Thymus (tissue), 11 donors: ENCODE data around the gene VPREB3. TPM values are rescaled to one million over a fixed set of nuclear protein-coding genes. Genes with fewer than 3 reads are reported as not detected.

Experiments used
- DNase-seq, 9 donors: peaks; one replicate each; pipeline ENCODE4 v3.0.0-alpha.2; 2013; ENCODE audit warnings: low spot score in 9 of 9, low read depth in 6 of 9, missing footprints in 1 of 9
- H3K27ac ChIP-seq, 2 donors: one replicate each; pipeline ENCODE4 v1.5.1; 2013; ENCODE audit warnings: control low read depth in 1 of 2, low read depth in 1 of 2, low read length in 1 of 2, mild to moderate bottlenecking in 1 of 2, moderate library complexity in 1 of 2
- H3K27me3 ChIP-seq, 2 donors: one replicate each; pipeline ENCODE4 v1.5.1; 2013; ENCODE audit warnings: low read length in 1 of 2; ENCODE audit not compliant: control insufficient read depth in 2 of 2, insufficient read depth in 1 of 2
- H3K36me3 ChIP-seq, 2 donors: one replicate each; pipeline ENCODE4 v1.5.1; 2013; ENCODE audit warnings: low read length in 1 of 2, mild to moderate bottlenecking in 1 of 2, moderate library complexity in 1 of 2; ENCODE audit not compliant: control insufficient read depth in 2 of 2, insufficient read depth in 2 of 2
- H3K4me1 ChIP-seq, 2 donors: one replicate each; pipeline ENCODE4 v1.5.1; 2013; ENCODE audit warnings: low read length in 2 of 2; ENCODE audit not compliant: control insufficient read depth in 2 of 2, insufficient read depth in 2 of 2
- H3K4me3 ChIP-seq, 2 donors: one replicate each; pipeline ENCODE4 v1.5.1; 2013; ENCODE audit warnings: low read length in 2 of 2, control low read depth in 1 of 2, mild to moderate bottlenecking in 1 of 2
- H3K9me3 ChIP-seq, 2 donors: one replicate each; pipeline ENCODE4 v1.5.1; 2013; ENCODE audit warnings: low read length in 1 of 2, mild to moderate bottlenecking in 1 of 2; ENCODE audit not compliant: control insufficient read depth in 2 of 2, insufficient read depth in 1 of 2
- WGBS: extraction: QIAGEN DNeasy Blood & Tissue Kit; methylation state at CpG from one replicate; pipeline ENCODE4 v1.1.7; 2013; 5-methylcytosine and 5-hydroxymethylcytosine counted together
- polyA plus RNA-seq: library from polyadenylated mRNA; stranded (reverse); fragments of 200-250 nt; gene quantifications from one replicate; pipeline ENCODE4 v1.2.3, GENCODE V29; 2013
- total RNA-seq: library from RNA; stranded (reverse); fragments of 120-200 nt; gene quantifications from one replicate; pipeline ENCODE4 v1.2.4, GENCODE V29; 2013
- donor health status: healthy.

VPREB3 gene
- total and polyA plus RNA-seq, 2 donors, result 1.3 to 11.4 TPM

GRCh38 chr22:23760056-23760455, 5.8 kb upstream of the VPREB3 start:
- Histone ChIP-seq H3K36me3 (peaks cover 0 to under 1% of the 10 kb centered on the region in 2 donors), H3K27ac (no peak overlapping the region), H3K4me1 (peaks cover 25 to 31% of the 10 kb centered on the region in 2 donors), H3K4me3 (no peak overlapping the region), H3K27me3 (no peaks in the 10 kb centered on the region), H3K9me3 (peaks cover 0 to 4% of the 10 kb centered on the region in 2 donors)
- no peak for DNase-seq
- 97% methylated on average over 6 of the region's 6 CpGs for WGBS

- no peaks in the 10 kb centered on the region for H3K36me3 ChIP-seq
- no peak for DNase-seq
- H3K27me3 ChIP-seq, result no peaks in the 10 kb centered on the region
- 99% methylated on average over 4 of the region's 4 CpGs for WGBS
- H3K4me1 ChIP-seq, result peaks cover 21 to 27% of the 10 kb centered on the region in 2 donors
- no peak overlapping the region for H3K4me3 ChIP-seq
- peaks cover 0 to 4% of the 10 kb centered on the region in 2 donors for H3K9me3 ChIP-seq
- H3K27ac ChIP-seq, result no peak overlapping the region
Observed at GRCh38 chr22:23759566-23759965, 5.3 kb upstream of the VPREB3 start.

GRCh38 chr22:23756891-23757290, 2.7 kb upstream of the VPREB3 start:
- 13% methylated on average over 4 of the region's 4 CpGs for WGBS
- H3K27me3 ChIP-seq, result no peaks in the 10 kb centered on the region
- H3K9me3 ChIP-seq, result no peaks in the 10 kb centered on the region
- no peak for DNase-seq
- no peak overlapping the region for H3K4me3 ChIP-seq
- no peaks in the 10 kb centered on the region for H3K36me3 ChIP-seq
- peaks cover 0 to 9% of the 10 kb centered on the region in 2 donors for H3K4me1 ChIP-seq
- no peak overlapping the region for H3K27ac ChIP-seq

GRCh38 chr22:23755711-23756110, 1.5 kb upstream of the VPREB3 start:
- no peak for DNase-seq
- WGBS, result 84% methylated on average over 8 of the region's 8 CpGs
- H3K4me3 ChIP-seq, result no peak overlapping the region
- peaks cover 4 to 16% of the 10 kb centered on the region in 2 donors for H3K4me1 ChIP-seq
- H3K36me3 ChIP-seq, result no peaks in the 10 kb centered on the region
- no peaks in the 10 kb centered on the region for H3K27me3 ChIP-seq
- H3K9me3 ChIP-seq, result no peaks in the 10 kb centered on the region
- no peak overlapping the region for H3K27ac ChIP-seq

- no peaks in the 10 kb centered on the region for H3K27me3 ChIP-seq
- peaks cover 9 to 22% of the 10 kb centered on the region in 2 donors for H3K4me1 ChIP-seq
- WGBS, result 85% methylated on average over 6 of the region's 6 CpGs
- no peaks in the 10 kb centered on the region for H3K9me3 ChIP-seq
- DNase-seq, result no peak
- H3K27ac ChIP-seq, result no peak overlapping the region
- no peak overlapping the region for H3K4me3 ChIP-seq
- no peaks in the 10 kb centered on the region for H3K36me3 ChIP-seq
Observed at GRCh38 chr22:23754980-23755636, 883 bp upstream of the VPREB3 start.

GRCh38 chr22:23753385-23753784, 840 bp downstream of the VPREB3 start:
- Histone ChIP-seq H3K4me3 (no peak overlapping the region), H3K4me1 (peaks cover 9 to 25% of the 10 kb centered on the region in 2 donors)
- 74% methylated on average over 2 of the region's 2 CpGs for WGBS

GRCh38 chr22:23752750-23753149, 1.5 kb downstream of the VPREB3 start:
- Histone ChIP-seq H3K4me3 (no peak overlapping the region), H3K27ac (no peak overlapping the region), H3K9me3 (no peaks in the 10 kb centered on the region), H3K27me3 (no peaks in the 10 kb centered on the region), H3K4me1 (peaks cover 9 to 25% of the 10 kb centered on the region in 2 donors), H3K36me3 (no peaks in the 10 kb centered on the region)
- no peak for DNase-seq
- WGBS, result 98% methylated on average over 16 of the region's 16 CpGs

More at GRCh38 chr22:23753385-23753784, 840 bp downstream of the VPREB3 start:
- no peak for DNase-seq
- H3K36me3 ChIP-seq, result no peaks in the 10 kb centered on the region
- no peaks in the 10 kb centered on the region for H3K27me3 ChIP-seq
- no peaks in the 10 kb centered on the region for H3K9me3 ChIP-seq
- H3K27ac ChIP-seq, result peak overlapping the region in 1 of 2 donors; percentile 40

- peaks cover 9 to 25% of the 10 kb centered on the region in 2 donors for H3K4me1 ChIP-seq
- no peak overlapping the region for H3K4me3 ChIP-seq
- H3K27me3 ChIP-seq, result no peaks in the 10 kb centered on the region
- no peaks in the 10 kb centered on the region for H3K36me3 ChIP-seq
- H3K9me3 ChIP-seq, result no peaks in the 10 kb centered on the region
- H3K27ac ChIP-seq, result no peak overlapping the region
- WGBS, result 56% methylated on average over 9 of the region's 9 CpGs
- DNase-seq, result no peak
Observed at GRCh38 chr22:23752090-23752691, 2.0 kb downstream of the VPREB3 start.

- Histone ChIP-seq H3K9me3 (no peaks in the 10 kb centered on the region), H3K4me3 (peak overlapping the region; percentile 84 to 91), H3K36me3 (no peaks in the 10 kb centered on the region), H3K27me3 (no peaks in the 10 kb centered on the region), H3K27ac (peak overlapping the region; percentile 81 to 91), H3K4me1 (peaks cover 9 to 22% of the 10 kb centered on the region in 2 donors)
- 35% methylated on average over 22 of the region's 22 CpGs for WGBS
- DNase-seq, result no peak
Observed at GRCh38 chr22:23751441-23751996, 2.7 kb downstream of the VPREB3 start.
